Stimulated activated CD8-positive, alpha-beta memory T cell treated with anti-CD3 and anti-CD28 coated beads, Interleukin-4, amount 100 ng/mL, for 24 hours (primary cell): ENCODE measurements around the gene SAA2.
"Not testable (repeated sequence)": the region's sequence is repeated elsewhere in the genome, so short reads cannot be mapped to it uniquely, and the experiment has no call there.

Experiments
- DNase-seq: peaks from one replicate; pipeline ENCODE4 v3.0.0-alpha.2; 2020; ENCODE audit warnings: low read depth

Gene SAA2

DNA sequence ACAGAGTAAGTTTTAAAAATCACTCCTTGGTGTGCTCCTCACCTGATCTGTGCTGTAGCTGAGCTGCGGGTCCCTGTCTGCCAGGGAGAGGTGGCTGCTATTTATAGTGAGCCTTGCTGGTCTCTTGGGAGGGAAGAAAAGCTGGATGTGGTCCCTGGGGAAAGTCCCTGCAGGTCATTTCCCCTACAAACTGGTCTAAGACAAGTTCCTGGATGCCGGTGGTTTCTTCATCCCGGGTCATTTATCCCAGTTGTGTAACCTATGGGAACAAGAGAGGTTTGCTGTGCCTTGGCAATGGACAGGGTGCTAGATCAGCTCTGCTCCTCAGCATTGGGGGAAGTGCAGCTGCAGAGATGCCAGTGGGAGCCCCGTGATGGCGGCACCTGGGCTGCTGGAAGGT lies at the start of gene SAA2:
Gene SAA2, minus strand, starts transcription at position 108 of the 400 bp plus-strand sequence. CDS start 657 bp downstream, outside the sequence.
- DNase-seq: no peak

DNA sequence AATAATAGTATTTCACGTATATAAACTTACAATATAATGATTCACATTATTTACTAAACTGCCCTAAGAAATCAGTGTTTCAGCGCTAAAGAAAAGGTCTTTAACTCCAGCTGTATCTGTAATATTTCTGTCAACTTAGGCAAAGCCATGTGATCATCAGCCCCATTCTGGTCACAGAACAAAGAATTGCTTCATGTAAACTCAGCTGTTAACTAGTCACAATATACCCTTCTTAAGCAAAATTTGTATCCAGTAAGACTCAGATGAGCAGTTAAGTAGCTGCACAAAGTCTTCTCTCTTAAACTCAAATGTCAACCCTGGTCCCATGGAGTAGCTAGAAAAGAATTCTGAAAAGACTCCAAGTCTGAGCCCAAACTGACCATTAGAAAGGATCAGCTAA lies 46.8 kb upstream of the SAA2 start:
- DNase-seq: no peak

DNA sequence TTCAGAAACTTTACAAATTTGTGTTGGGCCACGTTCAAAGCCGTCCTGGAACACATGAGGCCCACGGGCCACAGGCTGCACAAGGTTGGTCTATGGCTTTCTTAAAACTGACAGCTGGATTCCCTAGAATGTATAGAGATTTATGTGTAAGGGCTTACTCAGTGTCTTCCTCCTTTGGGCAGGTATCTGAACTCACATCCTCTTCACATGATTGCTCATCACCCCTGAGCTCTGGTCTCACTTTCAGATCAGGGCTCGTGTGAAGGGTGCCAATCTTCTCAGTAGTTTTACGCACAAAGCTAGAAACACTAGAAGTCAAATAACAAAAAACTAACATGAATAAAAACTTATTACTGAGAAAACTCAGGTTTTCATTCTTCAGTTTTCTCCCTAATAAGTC lies 46.4 kb upstream of the SAA2 start:
- DNase-seq: no peak

DNA sequence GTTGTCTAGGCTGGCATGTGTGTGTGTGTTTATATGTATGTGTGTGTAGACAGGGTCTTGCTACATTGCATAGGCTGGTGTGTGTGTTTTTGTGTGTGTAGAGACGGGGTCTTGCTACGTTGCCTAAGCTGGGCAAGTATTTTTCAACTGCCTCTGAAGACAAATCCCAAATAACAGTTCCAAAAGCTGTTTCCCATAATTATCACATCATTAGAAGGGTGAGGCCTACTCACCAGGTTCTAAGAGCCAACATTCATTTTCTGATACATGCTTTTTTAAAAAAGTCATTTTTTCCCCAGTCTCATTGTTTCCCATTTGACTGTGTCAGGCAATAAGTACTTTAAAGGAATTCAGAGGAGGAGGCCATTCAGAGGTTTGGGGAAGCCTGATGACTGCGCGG lies 40.4 kb upstream of the SAA2 start:
- no peak for DNase-seq

DNA sequence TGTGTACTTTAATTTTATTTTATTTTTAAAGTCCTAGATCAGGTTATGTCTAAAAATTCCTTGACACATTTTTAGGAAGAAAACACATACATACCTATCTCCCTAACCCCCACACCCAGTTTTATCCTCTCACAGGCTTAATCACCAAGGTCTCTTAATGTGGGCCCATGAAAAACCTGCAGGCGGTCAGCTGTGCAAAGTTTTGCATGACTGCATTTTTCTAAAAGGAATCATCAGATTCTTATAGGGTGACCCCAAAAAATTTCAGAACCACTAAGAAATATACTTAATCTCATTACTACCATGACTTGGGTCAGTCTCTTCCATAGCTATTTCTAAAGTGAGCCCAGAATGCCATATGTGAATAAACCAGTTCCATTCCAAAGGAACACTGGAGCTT lies 37.4 kb upstream of the SAA2 start:
- no peak for DNase-seq

DNA sequence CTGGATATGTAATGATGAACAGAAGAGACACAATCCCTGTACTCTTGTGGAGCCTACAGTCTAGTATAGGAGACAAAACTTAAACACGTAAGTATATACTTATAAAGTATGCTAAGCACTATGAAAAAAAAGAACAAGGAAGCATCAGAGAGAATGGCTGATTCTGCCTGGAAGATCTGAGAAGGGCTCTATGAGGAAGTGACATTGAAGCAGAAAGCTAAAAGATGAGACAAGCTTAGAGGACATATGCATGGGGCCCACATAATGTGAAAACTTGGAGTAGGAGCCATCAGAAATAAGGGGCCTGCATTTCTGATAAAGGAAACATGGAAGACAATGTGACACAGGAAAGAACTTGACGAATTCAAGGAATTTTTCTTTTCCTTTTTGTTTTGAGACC lies 34.2 kb upstream of the SAA2 start:
- DNase-seq: no peak

DNA sequence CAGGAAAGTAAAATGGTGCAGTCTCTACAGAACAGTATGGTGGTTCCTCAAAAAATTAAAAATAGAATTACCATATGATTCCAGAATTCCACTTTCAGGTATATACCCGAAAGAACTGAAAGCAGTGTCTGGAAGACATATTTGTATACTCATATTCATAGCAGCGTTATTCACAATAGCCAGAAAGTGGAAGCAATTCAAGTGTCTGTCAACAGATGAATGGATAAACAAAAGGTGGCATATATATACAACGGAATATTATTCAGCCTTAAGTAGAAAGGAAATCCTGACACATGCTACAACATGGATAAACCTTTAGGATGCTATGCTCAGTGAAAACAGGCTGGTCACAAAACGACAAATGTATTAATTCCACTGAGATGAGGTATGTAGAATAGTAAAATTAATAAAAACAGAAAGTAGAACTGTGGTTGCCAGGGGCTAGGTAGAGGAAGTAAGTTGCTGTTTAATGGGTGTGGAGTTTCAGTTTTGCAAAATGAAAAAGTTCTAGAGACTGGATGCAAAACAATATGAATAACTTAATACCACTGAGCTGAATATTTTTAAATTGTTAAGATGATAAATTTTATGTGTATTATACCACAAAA lies 32.1 kb upstream of the SAA2 start:
- no peak for DNase-seq

DNA sequence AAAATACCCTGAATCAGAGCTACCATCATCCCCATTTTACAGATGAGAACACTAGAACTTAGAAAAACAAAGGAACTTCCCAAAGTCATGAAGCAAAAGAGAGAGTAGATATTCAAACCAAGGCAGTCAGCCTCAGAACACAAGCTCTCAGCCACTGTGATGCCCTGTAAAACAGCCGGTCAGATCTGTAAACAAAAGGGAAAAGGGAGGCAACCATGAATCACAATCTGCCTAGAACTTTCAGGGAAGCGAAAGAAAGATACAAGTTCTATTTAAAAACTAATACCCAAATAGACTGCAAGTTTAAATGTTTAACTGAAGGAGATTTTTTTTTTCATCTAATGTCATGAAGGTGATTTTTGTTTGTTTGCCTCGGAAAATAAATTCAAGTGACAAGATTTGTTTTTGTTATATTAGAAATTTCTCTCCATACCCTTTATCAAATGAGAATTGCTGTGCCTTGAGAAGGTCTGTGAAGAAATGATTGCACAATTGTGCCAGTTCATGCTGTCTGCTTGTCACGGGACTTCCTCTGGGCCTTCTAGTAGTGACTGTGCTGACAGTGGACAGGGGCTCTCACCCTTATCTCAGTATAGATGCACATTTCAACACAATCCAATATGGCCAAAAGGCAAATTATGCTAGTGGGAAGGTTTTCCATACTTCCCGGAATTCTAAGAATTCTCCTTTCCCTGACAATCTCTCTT lies 29.2 kb upstream of the SAA2 start:
- no peak for DNase-seq

DNA sequence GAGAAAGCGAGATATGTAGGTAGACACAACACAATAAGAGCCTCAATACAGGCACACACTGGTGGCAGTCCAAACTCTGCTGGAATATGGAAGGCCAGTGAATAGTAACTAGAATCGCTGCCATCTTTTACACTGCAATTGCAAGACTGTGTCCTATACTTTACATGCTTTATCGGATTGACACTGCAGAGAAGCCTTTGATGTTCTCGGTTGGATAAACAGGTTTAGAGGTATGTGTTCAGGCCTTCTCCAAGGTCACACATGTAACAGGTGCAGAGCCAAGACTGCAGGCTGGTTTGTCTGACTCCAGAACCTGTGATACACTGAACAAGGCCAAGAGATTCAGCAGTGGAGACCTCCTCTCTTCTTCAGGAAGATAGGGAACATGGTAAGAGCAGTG lies 22.7 kb upstream of the SAA2 start:
- no peak for DNase-seq

DNA sequence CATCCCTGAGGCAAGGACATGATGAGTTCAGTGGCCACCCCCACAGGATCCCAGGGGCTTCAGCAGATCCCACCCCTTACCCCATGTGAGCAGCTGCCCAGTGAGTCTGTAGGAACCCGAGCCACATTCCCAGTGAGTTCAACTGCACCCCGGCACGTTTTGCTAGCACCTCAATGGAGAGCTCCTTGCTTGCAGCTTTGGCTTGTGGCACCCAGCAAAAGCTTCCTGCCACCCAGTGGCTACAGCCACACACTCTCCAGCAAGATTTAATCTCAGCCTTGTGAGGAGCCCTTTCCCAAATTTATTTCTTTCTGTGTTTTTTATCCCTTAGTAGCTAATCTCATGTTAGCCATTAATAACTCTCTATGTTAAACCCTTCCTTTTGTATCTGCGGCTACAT lies 21.6 kb upstream of the SAA2 start:
- no peak for DNase-seq

DNA sequence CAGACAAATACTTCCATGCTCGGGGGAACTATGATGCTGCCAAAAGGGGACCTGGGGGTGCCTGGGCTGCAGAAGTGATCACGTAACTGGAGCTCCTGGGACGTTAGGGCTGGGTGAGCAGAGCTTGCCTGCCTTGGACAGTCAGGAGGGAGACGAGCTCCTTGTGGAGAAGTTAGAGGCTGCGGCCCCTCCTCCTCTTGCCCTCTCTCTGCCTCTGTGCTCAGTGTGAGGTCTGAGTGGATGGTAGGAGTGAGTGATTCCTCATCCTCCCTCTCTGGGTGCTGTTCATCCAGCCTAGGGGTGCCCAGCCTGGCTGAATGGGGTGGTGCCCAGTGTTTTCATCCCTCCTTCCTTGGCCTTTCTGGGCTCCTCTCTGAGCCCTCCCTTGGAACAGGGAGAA lies 20.8 kb upstream of the SAA2 start:
- not testable (repeated sequence) for DNase-seq

DNA sequence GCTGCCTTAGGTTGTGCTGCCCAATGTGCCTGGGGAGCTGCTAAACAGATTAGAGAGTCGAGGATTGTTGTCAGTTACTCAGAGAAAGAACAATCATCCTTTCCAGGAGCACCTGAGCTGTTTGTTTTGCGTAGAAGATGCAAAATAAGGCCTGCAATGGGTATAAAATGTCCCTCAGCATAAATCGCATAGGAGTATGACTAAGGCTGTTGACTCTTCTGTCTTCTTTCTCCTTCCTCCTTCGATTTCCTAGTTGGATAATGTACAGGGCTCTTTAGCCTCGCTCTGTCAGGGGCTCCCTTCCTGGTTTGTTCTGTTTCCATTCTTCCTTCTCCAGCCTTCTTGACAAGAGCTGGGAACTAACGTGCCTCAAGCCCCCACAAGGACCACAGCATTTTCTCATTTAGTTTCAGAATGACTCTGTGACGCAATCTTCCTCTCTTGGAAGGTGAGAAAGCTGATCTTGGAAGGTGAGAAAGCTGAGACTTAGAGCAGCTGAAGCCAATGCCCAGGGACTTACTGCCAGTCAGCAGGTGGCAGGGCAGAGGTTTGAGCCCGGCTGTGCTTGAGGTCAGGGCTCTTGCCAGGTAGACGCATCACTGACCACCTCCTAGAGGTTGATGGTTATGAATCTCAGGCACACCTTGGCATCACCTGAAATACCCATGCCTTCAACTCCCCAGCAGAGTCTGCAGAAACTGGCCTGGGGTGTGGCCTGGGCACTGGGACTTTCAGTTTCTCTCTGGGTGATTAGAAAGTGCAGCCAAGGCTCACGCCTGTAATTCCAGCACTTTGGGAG lies 19.1 kb upstream of the SAA2 start:
- DNase-seq: not testable (repeated sequence)

DNA sequence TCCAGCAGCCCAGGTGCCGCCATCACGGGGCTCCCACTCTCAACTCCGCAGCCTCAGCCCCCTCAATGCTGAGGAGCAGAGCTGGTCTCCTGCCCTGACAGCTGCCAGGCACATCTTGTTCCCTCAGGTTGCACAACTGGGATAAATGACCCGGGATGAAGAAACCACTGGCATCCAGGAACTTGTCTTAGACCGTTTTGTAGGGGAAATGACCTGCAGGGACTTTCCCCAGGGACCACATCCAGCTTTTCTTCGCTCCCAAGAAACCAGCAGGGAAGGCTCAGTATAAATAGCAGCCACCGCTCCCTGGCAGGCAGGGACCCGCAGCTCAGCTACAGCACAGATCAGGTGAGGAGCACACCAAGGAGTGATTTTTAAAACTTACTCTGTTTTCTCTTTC lies 17.5 kb upstream of the SAA2 start, which contains the start of gene SAA1:
Gene SAA1, plus strand, starts transcription at position 316 of the 400 bp plus-strand sequence. CDS start 624 bp downstream, outside the sequence.
- DNase-seq: no peak

DNA sequence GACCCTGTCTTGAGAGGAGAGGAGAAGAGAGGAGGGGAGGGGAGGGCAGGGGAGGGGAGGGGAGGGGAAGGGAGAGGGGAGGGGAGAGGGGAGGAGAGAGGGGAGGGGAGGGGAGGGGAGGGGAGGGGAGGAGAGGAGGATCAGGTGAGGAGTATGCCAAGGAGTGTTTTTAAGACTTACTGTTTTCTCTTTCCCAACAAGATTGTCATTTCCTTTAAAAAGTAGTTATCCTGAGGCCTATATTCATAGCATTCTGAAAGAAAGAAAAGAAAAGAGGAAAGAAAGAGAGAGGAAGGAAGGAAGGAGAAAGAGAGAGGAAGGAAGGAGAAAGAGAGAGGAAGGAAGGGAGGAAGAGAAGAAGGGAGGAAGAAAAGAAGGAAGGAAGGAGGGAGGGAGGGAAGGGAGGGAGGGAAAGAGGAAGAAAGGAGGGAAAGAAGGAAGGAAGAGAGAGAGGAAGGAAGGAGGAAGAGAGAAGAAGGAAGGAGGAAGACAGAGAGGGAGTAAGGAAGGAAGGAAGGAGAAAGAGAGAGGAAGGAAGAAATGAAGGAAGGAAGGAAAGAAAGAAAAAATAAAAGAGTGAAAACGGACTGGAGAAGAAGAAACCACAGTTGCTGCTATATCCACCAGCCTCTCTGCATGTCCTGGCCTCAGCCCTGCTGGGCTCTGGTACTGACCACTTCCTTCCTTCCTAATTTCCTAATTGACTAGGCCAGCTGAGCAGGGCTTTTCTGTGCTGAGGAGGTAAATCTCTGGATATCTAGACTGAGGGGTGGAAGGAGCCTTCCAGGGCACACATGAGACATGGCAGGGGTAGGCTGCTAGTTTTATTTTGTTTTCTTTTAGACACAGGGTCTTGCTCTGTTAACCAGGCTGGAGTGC lies 16.4 kb upstream of the SAA2 start:
- DNase-seq: no peak

DNA sequence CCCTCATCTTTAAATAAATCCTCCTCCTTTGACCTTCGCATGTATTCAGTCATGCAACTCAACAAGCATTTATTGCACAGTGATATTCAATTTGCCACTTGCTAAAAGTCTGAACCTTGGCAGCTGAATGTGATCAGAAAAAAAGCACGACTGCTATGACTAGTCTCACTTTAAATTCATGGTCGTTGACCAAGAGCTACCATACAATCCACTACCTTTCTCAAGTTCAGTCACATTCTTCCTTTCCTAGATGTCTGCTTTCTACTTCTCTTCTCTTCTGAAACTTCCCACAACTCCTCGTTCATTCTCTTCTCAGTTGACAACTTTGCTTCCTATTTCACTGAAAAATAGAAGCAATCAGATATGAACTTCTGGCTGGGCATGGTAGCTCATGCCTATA lies 15.6 kb upstream of the SAA2 start:
- DNase-seq: no peak

DNA sequence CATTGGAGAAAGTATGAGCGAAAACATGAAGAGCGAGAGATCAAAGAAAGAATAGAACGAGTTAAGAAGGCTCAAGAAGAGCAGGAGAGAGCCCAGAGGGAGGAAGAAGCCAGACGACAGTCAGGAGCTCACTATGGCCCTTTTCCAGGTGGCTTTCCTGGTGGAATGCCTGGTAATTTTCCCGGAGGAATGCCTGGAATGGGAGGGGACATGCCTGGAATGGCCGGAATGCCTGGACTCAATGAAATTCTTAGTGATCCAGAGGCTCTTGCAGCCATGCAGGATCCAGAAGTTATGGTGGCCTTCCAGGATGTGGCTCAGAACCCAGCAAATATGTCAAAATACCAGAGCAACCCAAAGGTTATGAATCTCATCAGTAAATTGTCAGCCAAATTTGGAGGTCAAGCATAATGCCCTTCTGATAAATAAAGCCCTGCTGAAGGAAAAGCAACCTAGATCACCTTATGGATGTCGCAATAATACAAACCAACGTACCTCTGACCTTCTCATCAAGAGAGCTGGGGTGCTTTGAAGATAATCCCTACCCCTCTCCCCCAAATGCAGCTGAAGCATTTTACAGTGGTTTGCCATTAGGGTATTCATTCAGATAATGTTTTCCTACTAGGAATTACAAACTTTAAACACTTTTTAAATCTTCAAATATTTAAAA lies 14.3 kb upstream of the SAA2 start:
- not testable (repeated sequence) for DNase-seq

DNA sequence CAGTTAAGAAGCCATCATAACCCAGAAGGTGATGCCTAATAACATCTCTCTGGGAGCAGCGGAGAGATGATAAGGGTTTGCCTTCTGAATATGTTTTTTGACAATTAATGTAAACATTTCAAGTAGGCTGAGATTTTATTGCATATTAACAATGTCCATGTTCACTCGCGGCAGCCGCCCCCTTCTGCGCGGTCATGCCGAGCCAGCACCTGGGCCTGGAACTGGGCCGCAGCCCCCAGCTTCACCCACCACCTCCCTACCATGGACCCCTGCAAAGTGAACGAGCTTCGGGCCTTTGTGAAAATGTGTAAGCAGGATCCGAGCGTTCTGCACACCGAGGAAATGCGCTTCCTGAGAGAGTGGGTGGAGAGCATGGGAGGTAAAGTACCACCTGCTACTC lies 13.3 kb upstream of the SAA2 start:
- no peak for DNase-seq

DNA sequence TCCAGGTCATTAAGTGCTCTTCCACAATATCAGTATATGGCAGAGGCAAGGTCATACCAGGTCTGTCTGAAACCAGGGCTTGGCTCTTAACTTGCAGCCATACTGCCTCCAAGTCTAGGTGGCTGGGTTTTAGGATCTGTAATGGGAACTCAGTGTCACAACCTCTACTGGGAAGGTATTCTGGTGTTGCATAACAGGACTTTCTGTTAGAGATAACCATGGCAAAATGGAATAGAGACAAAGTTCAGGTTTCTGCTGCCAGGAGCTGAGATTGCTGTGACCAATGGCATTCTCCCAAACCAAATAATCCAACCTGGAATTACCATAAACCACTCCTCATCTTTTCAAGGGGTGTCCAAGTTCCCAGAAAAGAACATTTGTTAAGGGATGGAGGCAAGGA lies 10.8 kb upstream of the SAA2 start:
- no peak for DNase-seq

DNA sequence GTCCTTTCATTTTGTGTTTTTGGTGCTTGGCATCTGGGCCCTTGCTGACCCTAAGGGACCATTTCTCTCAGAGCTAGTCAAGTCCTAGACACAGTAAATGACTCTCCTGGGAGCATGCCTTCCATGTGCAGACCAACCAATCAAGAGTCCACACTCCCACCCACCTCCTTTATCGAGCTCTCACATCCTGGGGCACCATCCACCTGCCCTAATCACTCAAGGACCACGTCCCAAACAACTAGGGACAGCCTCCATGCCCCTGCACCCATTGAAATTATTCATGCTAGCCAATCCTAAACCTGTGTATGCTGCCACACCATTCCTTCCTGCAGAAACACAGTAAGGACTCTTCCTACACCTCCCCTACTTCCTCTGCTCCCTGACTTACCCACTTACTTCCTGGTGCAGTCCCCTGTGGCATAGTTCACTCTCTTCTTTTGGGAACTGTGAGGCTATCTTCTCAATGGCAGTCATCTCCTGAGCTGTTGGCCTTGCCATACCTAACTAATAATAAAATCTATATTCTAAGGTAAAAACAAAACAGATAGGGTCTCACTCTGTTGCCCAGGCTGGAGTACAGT lies 6.4 kb upstream of the SAA2 start:
- no peak for DNase-seq

DNA sequence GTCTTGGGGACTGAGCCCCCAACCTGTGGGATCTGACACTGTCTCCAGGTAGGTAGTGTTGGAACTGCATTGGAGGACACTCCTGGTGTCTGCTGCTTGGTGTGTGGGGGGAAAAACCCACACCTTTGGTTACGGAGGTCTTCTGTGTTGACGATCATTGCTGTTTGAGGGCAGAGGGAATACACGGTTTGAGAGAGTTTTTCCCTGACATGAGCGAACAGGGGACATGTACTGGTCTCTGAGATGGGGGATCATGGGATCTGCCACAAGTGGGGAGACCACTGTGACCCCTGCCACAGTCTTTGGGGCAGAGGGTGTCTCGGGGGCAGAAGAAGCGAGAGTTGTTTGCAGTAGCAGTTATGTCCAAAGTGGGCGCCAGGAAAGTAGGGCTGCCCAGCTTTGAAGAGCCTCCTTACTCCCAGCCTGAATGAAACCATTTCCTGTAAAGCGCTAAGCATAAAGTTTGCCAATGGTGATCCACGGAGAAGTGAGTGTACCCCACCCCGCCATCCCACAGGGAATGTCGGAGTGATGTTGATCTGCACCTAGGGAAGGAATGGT lies 5.4 kb upstream of the SAA2 start:
- DNase-seq: no peak

DNA sequence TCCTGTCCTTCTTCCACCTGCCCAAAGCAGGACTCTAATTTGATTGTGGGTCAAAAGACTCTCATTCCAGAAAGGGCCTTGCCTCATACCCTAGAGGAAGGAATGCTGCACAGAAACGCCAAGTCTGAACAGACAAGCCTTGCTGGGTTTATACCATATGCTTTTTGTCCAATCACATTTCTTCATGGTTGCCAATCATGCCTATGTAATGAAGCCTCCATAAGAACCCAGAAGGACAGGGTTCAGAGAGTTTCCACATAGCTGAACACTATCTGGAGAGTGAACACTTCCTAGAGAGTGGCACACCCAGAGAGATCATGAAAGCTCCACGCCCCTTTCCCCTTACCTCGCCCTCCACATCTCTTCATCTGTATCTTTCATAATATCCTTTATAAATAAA lies 4.8 kb upstream of the SAA2 start:
- no peak for DNase-seq
